HEK293 (cell line): Measurements from ENCODE around the gene CTF1.

Experiments used
- CTCF ChIA-PET: fragments of 350-600 bp; formaldehyde crosslinking; extraction: SDS; loops from one replicate; lab custom pipeline; 2021; ENCODE audit warnings: antibody characterized with exemption; lab: Yijun Ruan, JAX
- POLR2A ChIA-PET: fragments of 300-600 bp; formaldehyde crosslinking; extraction: SDS; loops from one replicate; lab custom pipeline; 2020; ENCODE audit warnings: antibody characterized with exemption, inconsistent platforms; lab: Yijun Ruan, JAX
- H3K27ac ChIP-seq: fragments of 200-500 bp; sonication (Bioruptor generic); 2 replicates; pipeline ENCODE4 v1.5.1; 2014; ENCODE audit warnings: low read depth, low read length, control low read depth, inconsistent platforms; ENCODE audit errors: extremely low read depth
- H3K36me3 ChIP-seq, 2 experiments: fragments of 200-500 bp in 1 of 2; sonication (Bioruptor generic) in 1 of 2; 1 replicate in 1 of 2; 2 replicates in 1 of 2; pipeline ENCODE4 v1.5.1; 2014 to 2017; ENCODE audit warnings: inconsistent platforms in 2 of 2, low read length in 2 of 2; ENCODE audit not compliant: control insufficient read depth in 2 of 2, insufficient read depth in 1 of 2
- H3K4me1 ChIP-seq: fragments of 200-500 bp; sonication (Bioruptor generic); 2 replicates; pipeline ENCODE4 v1.5.1; 2014; ENCODE audit warnings: mild to moderate bottlenecking, low read length, inconsistent platforms; ENCODE audit not compliant: control insufficient read depth, insufficient read depth
- H3K4me3 ChIP-seq: 2 replicates; pipeline ENCODE4 v1.5.1; 2011; ENCODE audit warnings: low read depth, mild to moderate bottlenecking, control low read depth, low read length, moderate library complexity
- H3K9me3 ChIP-seq: fragments of 200-500 bp; sonication (Bioruptor generic); 2 replicates; pipeline ENCODE4 v1.5.1; 2014; ENCODE audit warnings: low read depth, low read length, inconsistent platforms; ENCODE audit not compliant: control insufficient read depth, insufficient read depth
- GFI1B ChIP-seq: fragments of 450-650 bp; formaldehyde crosslinking; IDR thresholded peaks from 2 replicates; pipeline ENCODE4 v1.5.1; 2016; ENCODE audit warnings: missing biosample characterization, missing genetic modification characterization
- IKZF3 ChIP-seq: fragments of 450-650 bp; IDR thresholded peaks from 2 replicates; pipeline ENCODE4 v1.5.0; 2018; ENCODE audit warnings: missing biosample characterization, mild to moderate bottlenecking, missing genetic modification characterization, moderate library complexity
- KLF9 ChIP-seq: fragments of 450-650 bp; formaldehyde crosslinking; IDR thresholded peaks from 2 replicates; pipeline ENCODE4 v1.5.1; 2016; ENCODE audit warnings: missing biosample characterization, missing genetic modification characterization, low read depth
- REPIN1 ChIP-seq: fragments of 450-650 bp; formaldehyde crosslinking; IDR thresholded peaks from 2 replicates; pipeline ENCODE4 v1.5.1; 2017; ENCODE audit warnings: missing biosample characterization, missing genetic modification characterization, low read depth
- SCRT2 ChIP-seq: fragments of 450-650 bp; formaldehyde crosslinking; IDR thresholded peaks from 2 replicates; pipeline ENCODE4 v1.5.1; 2016; ENCODE audit warnings: missing biosample characterization, missing genetic modification characterization
- ZBTB21 ChIP-seq: fragments of 450-650 bp; formaldehyde crosslinking; IDR thresholded peaks from 2 replicates; pipeline ENCODE4 v1.5.1; 2017; ENCODE audit warnings: missing biosample characterization, missing genetic modification characterization
- ZIC2 ChIP-seq: fragments of 450-650 bp; formaldehyde crosslinking; IDR thresholded peaks from 2 replicates; pipeline ENCODE4 v1.5.1; 2016; ENCODE audit warnings: missing biosample characterization, missing genetic modification characterization
- ZNF133 ChIP-seq: fragments of 450-650 bp; formaldehyde crosslinking; IDR thresholded peaks from 2 replicates; pipeline ENCODE4 v1.5.1; 2016; ENCODE audit warnings: missing biosample characterization, missing genetic modification characterization
- ZNF248 ChIP-seq: fragments of 450-650 bp; formaldehyde crosslinking; IDR thresholded peaks from 2 replicates; pipeline ENCODE4 v1.5.1; 2017; ENCODE audit warnings: missing biosample characterization, missing genetic modification characterization
- ZNF362 ChIP-seq: fragments of 450-650 bp; formaldehyde crosslinking; IDR thresholded peaks from 2 replicates; pipeline ENCODE4 v1.5.1; 2016; ENCODE audit warnings: missing biosample characterization, missing genetic modification characterization
- ZNF529 ChIP-seq: fragments of 450-650 bp; formaldehyde crosslinking; IDR thresholded peaks from 2 replicates; pipeline ENCODE4 v1.5.1; 2017; ENCODE audit warnings: missing genetic modification characterization, missing biosample characterization; ENCODE audit not compliant: insufficient replicate concordance
- ZNF639 ChIP-seq: fragments of 450-650 bp; formaldehyde crosslinking; IDR thresholded peaks from 2 replicates; pipeline ENCODE4 v1.5.1; 2016; ENCODE audit warnings: missing biosample characterization, missing genetic modification characterization
- TF ChIP-seq, protein P1 (sequence below): fragments of 450-650 bp; formaldehyde crosslinking; optimal IDR thresholded peaks from 2 replicates; pipeline ENCODE3; 2016; ENCODE audit warnings: missing biosample characterization, mild to moderate bottlenecking, missing genetic modification characterization
- TF ChIP-seq, protein P2 (sequence below): fragments of 450-650 bp; formaldehyde crosslinking; IDR thresholded peaks from 2 replicates; pipeline ENCODE4 v1.5.1; 2016; ENCODE audit warnings: missing biosample characterization, missing genetic modification characterization
- TF ChIP-seq, protein P3 (sequence below): fragments of 450-650 bp; formaldehyde crosslinking; IDR thresholded peaks from 2 replicates; pipeline ENCODE4 v1.5.1; 2017; ENCODE audit warnings: missing biosample characterization, missing genetic modification characterization
- TF ChIP-seq, protein P4 (sequence below): fragments of 450-650 bp; formaldehyde crosslinking; IDR thresholded peaks from 2 replicates; pipeline ENCODE4 v1.5.0; 2017; ENCODE audit warnings: missing biosample characterization, missing genetic modification characterization, borderline replicate concordance

CTF1 gene

GRCh38 chr16:30896261-30896888, at the start of gene CTF1 (continued):
- TF ChIP-seq IKZF3 (tag by site-specific recombination) (0 out of 2 replicates have a peak, but pooled peaks have one; percentile 22), GFI1B (no peak), ZBTB21 (tag by site-specific recombination) (no peak), ZNF133 (no peak), ZNF639 (no peak), KLF9 (tag by site-specific recombination) (peak; percentile 67), ZNF248 (no peak), ZNF362 (tag by site-specific recombination) (no peak), ZNF529 (tag by site-specific recombination) (no peak), REPIN1 (no peak)
- TF ChIP-seq, protein P1, sequence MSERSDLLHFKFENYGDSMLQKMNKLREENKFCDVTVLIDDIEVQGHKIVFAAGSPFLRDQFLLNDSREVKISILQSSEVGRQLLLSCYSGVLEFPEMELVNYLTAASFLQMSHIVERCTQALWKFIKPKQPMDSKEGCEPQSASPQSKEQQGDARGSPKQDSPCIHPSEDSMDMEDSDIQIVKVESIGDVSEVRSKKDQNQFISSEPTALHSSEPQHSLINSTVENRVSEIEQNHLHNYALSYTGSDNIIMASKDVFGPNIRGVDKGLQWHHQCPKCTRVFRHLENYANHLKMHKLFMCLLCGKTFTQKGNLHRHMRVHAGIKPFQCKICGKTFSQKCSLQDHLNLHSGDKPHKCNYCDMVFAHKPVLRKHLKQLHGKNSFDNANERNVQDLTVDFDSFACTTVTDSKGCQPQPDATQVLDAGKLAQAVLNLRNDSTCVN, result peak; percentile 22
- TF ChIP-seq, protein P2, sequence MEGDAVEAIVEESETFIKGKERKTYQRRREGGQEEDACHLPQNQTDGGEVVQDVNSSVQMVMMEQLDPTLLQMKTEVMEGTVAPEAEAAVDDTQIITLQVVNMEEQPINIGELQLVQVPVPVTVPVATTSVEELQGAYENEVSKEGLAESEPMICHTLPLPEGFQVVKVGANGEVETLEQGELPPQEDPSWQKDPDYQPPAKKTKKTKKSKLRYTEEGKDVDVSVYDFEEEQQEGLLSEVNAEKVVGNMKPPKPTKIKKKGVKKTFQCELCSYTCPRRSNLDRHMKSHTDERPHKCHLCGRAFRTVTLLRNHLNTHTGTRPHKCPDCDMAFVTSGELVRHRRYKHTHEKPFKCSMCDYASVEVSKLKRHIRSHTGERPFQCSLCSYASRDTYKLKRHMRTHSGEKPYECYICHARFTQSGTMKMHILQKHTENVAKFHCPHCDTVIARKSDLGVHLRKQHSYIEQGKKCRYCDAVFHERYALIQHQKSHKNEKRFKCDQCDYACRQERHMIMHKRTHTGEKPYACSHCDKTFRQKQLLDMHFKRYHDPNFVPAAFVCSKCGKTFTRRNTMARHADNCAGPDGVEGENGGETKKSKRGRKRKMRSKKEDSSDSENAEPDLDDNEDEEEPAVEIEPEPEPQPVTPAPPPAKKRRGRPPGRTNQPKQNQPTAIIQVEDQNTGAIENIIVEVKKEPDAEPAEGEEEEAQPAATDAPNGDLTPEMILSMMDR, result no peak
- TF ChIP-seq, protein P3, sequence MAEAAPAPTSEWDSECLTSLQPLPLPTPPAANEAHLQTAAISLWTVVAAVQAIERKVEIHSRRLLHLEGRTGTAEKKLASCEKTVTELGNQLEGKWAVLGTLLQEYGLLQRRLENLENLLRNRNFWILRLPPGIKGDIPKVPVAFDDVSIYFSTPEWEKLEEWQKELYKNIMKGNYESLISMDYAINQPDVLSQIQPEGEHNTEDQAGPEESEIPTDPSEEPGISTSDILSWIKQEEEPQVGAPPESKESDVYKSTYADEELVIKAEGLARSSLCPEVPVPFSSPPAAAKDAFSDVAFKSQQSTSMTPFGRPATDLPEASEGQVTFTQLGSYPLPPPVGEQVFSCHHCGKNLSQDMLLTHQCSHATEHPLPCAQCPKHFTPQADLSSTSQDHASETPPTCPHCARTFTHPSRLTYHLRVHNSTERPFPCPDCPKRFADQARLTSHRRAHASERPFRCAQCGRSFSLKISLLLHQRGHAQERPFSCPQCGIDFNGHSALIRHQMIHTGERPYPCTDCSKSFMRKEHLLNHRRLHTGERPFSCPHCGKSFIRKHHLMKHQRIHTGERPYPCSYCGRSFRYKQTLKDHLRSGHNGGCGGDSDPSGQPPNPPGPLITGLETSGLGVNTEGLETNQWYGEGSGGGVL (tag by site-specific recombination), result peak; percentile 86
- TF ChIP-seq, protein P4, sequence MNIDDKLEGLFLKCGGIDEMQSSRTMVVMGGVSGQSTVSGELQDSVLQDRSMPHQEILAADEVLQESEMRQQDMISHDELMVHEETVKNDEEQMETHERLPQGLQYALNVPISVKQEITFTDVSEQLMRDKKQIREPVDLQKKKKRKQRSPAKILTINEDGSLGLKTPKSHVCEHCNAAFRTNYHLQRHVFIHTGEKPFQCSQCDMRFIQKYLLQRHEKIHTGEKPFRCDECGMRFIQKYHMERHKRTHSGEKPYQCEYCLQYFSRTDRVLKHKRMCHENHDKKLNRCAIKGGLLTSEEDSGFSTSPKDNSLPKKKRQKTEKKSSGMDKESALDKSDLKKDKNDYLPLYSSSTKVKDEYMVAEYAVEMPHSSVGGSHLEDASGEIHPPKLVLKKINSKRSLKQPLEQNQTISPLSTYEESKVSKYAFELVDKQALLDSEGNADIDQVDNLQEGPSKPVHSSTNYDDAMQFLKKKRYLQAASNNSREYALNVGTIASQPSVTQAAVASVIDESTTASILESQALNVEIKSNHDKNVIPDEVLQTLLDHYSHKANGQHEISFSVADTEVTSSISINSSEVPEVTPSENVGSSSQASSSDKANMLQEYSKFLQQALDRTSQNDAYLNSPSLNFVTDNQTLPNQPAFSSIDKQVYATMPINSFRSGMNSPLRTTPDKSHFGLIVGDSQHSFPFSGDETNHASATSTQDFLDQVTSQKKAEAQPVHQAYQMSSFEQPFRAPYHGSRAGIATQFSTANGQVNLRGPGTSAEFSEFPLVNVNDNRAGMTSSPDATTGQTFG (tag by site-specific recombination), result no peak

DNA sequence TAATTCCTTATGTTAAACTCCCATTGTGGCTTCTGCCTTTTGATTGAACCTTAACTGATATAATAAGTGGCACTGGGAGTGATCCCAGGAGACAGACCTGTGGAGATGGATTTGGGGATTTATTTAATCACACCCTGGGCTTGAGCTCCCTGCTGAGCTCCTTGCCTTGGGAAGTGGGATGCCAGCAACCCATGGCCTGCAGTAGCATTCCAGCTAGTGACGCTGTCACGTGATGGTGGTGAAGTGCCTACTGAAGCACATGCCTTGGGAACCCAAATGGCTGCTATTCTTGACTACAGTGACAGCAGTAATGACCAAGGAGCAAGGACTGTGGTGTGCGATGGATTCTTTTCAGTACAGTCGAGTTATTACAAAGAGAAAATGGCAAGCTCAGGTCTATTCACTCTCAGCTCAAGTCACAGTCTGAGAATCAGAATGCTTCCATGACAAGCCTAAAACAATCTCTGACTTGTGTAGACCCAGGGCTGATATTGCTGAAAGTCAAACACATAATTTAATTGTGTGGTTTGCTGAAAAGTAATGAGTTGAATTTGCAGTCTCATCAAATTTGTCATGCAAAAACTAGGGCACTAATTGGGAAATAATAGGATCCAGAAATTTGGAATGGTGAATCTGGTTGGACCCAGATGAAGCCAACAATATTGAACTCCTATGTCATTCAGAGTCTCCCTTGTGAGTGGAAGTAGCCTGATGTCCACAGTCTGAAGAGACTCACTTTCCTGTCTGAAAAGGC, 49.6 kb upstream of the CTF1 start:
- no peak overlapping the region for H3K27ac ChIP-seq
- no peaks in the 10 kb centered on the region for H3K9me3 ChIP-seq
- TF ChIP-seq SCRT2 (tag by site-specific recombination) (no peak), ZIC2 (tag by site-specific recombination) (peak; percentile 15; the same call in 1 of the 2 replicates)
- TF ChIP-seq, all 188 proteins: peak for 1
- ChIA-PET POLR2A (interaction anchor here (0.6 kb wide), 2 partner anchors 58 to 75 kb away, joined by 3 to 4 read pairs; no protein-coding TSS in a partner anchor), CTCF (interaction anchor here (0.7 to 5.0 kb wide), 11 partner anchors 8 to 904 kb away, joined by 3 to 72 read pairs (median 5); no protein-coding TSS in a partner anchor)
- Histone ChIP-seq H3K36me3 (no peaks in the 10 kb centered on the region), H3K4me1 (no peaks in the 10 kb centered on the region), H3K4me3 (no peak overlapping the region)
